Renal pelvis (tissue), 4 donors: ENCODE results near the gene MAGI3. TPM values are rescaled to one million over a fixed set of nuclear protein-coding genes. Genes with fewer than 3 reads are reported as not detected.
A peak's percentile ranks its signal among the peaks of the same experiment; 100 is the strongest.
"Not testable (repeated sequence)": the region's sequence is repeated elsewhere in the genome, so short reads cannot be mapped to it uniquely, and the experiment has no call there.

Experiments used
- DNase-seq: peaks from one replicate; pipeline ENCODE4 v3.0.0-alpha.2; 2013
- polyA plus RNA-seq, 3 donors: library from polyadenylated mRNA; unstranded; fragments of 120-200 nt; gene quantifications; one replicate each; pipeline ENCODE4 v1.2.1, GENCODE V29; 2013; ENCODE audit not compliant: insufficient read length in 3 of 3

MAGI3 gene
- polyA plus RNA-seq, 3 donors, result 20.9 to 25.9 (median 23.6) TPM

GRCh38 chr1:113508364-113509164 lies 118.2 kb downstream of the MAGI3 start:
- DNase-seq, result no peak

- not testable (repeated sequence) for DNase-seq
These were observed 119.5 kb downstream of the MAGI3 start for GRCh38 chr1:113509766-113510165.

- DNase-seq, result no peak
These were observed 121.0 kb downstream of the MAGI3 start for GRCh38 chr1:113511269-113511668.

GRCh38 chr1:113515498-113515897 lies 125.2 kb downstream of the MAGI3 start:
- DNase-seq, result no peak

- no peak for DNase-seq
These were observed 127.0 kb downstream of the MAGI3 start for GRCh38 chr1:113517346-113517745.

GRCh38 chr1:113517983-113518382 lies 127.7 kb downstream of the MAGI3 start:
- DNase-seq, result no peak

- DNase-seq, result no peak
These were observed 129.2 kb downstream of the MAGI3 start for GRCh38 chr1:113519556-113519955.

- peak; percentile 22 for DNase-seq
These were observed 139.7 kb downstream of the MAGI3 start for GRCh38 chr1:113530021-113530420.

- no peak for DNase-seq
These were observed 141.0 kb downstream of the MAGI3 start for GRCh38 chr1:113531321-113531720.

GRCh38 chr1:113533061-113533460 lies 142.7 kb downstream of the MAGI3 start:
- DNase-seq, result no peak

GRCh38 chr1:113534130-113534817 lies 144.0 kb downstream of the MAGI3 start:
- DNase-seq, result no peak

- no peak for DNase-seq
These were observed 144.6 kb downstream of the MAGI3 start for GRCh38 chr1:113534875-113535274.

GRCh38 chr1:113536182-113536780 lies 146.0 kb downstream of the MAGI3 start:
- DNase-seq, result no peak

GRCh38 chr1:113538225-113538624 lies 147.9 kb downstream of the MAGI3 start:
- no peak for DNase-seq

- no peak for DNase-seq
These were observed 150.0 kb downstream of the MAGI3 start for GRCh38 chr1:113540335-113540734.

- DNase-seq, result no peak
These were observed 150.8 kb downstream of the MAGI3 start for GRCh38 chr1:113541106-113541505.

GRCh38 chr1:113542221-113542701 lies 151.9 kb downstream of the MAGI3 start:
- DNase-seq, result no peak

GRCh38 chr1:113543110-113543509 lies 152.8 kb downstream of the MAGI3 start:
- no peak for DNase-seq

GRCh38 chr1:113545210-113545609 lies 154.9 kb downstream of the MAGI3 start:
- DNase-seq, result no peak

GRCh38 chr1:113545626-113546025 lies 155.3 kb downstream of the MAGI3 start:
- peak; percentile 14 for DNase-seq

GRCh38 chr1:113551728-113552127 lies 161.4 kb downstream of the MAGI3 start:
- DNase-seq, result no peak

- no peak for DNase-seq
These were observed 161.9 kb downstream of the MAGI3 start for GRCh38 chr1:113552244-113552643.

- DNase-seq, result no peak
These were observed 166.9 kb downstream of the MAGI3 start for GRCh38 chr1:113557187-113557586.
